ENCODE results near the gene DOCK8. TPM values are rescaled to one million over a fixed set of nuclear protein-coding genes. Genes with fewer than 3 reads are reported as not detected.

The DOCK8 gene
- total RNA-seq, 1 donor from 2014 or later, result 219 TPM

- peaks cover 6% of the 10 kb centered on the region for H3K36me3 Mint-ChIP-seq (ENCODE audit: low read depth)
- no peak for ATAC-seq (ENCODE audit: low read depth)
- peaks cover 28% of the 10 kb centered on the region for H3K4me1 Mint-ChIP-seq
- no peaks in the 10 kb centered on the region for H3K9me3 Mint-ChIP-seq
- intact Hi-C loops (cut with micrococcal nuclease), result no loop called here
- H3K27ac Mint-ChIP-seq, result peak overlapping the region; percentile 95
- ChIA-PET CTCF (interaction anchor here (1.6 kb wide), 1 partner anchor 33 kb away, joined by 7 read pairs; the partner anchor contains the start of gene KANK1), POLR2A (interaction anchor here (2.2 kb wide), 1 partner anchor 33 kb away, joined by 11 read pairs; the partner anchor contains the start of gene KANK1)
- DNase-seq, result no peak
- TF ChIP-seq CTCF (IDR thresholded peaks at IDR 0.05), result no peak
- peak overlapping the region; percentile 97 for H3K4me3 Mint-ChIP-seq
- H3K27me3 Mint-ChIP-seq, result no peaks in the 10 kb centered on the region
These were observed 256.7 kb downstream of the DOCK8 start for GRCh38 chr9:471320-471719.

- no peak for TF ChIP-seq CTCF (IDR thresholded peaks at IDR 0.05)
- ATAC-seq (ENCODE audit: low read depth) (no peak), DNase-seq (no peak)
- no peak overlapping the region for H3K27ac Mint-ChIP-seq
- intact Hi-C loops (cut with micrococcal nuclease), result no loop called here
- peaks cover 2% of the 10 kb centered on the region for H3K36me3 Mint-ChIP-seq (ENCODE audit: low read depth)
- POLR2A ChIA-PET, result no interaction called here
- no peaks in the 10 kb centered on the region for H3K9me3 Mint-ChIP-seq
- H3K27me3 Mint-ChIP-seq, result no peaks in the 10 kb centered on the region
- CTCF ChIA-PET, result no interaction called here
- no peak overlapping the region for H3K4me3 Mint-ChIP-seq
- H3K4me1 Mint-ChIP-seq, result peaks cover 28% of the 10 kb centered on the region
These were observed 257.9 kb downstream of the DOCK8 start for GRCh38 chr9:472479-473075.

GRCh38 chr9:477193-477592 is 262.5 kb downstream of the DOCK8 start:
- no peaks in the 10 kb centered on the region for H3K4me1 Mint-ChIP-seq
- no peak overlapping the region for H3K4me3 Mint-ChIP-seq
- CTCF ChIA-PET, result no interaction called here
- no peaks in the 10 kb centered on the region for H3K36me3 Mint-ChIP-seq (ENCODE audit: low read depth)
- H3K27me3 Mint-ChIP-seq, result no peaks in the 10 kb centered on the region
- DNase-seq (no peak), ATAC-seq (ENCODE audit: low read depth) (no peak)
- POLR2A ChIA-PET, result no interaction called here
- no peak for TF ChIP-seq CTCF (IDR thresholded peaks at IDR 0.05)
- intact Hi-C loops (cut with micrococcal nuclease), result no loop called here
- H3K9me3 Mint-ChIP-seq, result no peaks in the 10 kb centered on the region
- no peak overlapping the region for H3K27ac Mint-ChIP-seq

GRCh38 chr9:479304-479970 is 264.8 kb downstream of the DOCK8 start:
- Mint-ChIP-seq H3K27ac (no peak overlapping the region), H3K27me3 (no peaks in the 10 kb centered on the region), H3K9me3 (peaks cover 8% of the 10 kb centered on the region), H3K36me3 (ENCODE audit: low read depth) (no peaks in the 10 kb centered on the region), H3K4me1 (no peaks in the 10 kb centered on the region), H3K4me3 (no peak overlapping the region)
- ATAC-seq (ENCODE audit: low read depth) (no peak), DNase-seq (no peak)
- ChIA-PET POLR2A (no interaction called here), CTCF (no interaction called here)
- no peak for TF ChIP-seq CTCF (IDR thresholded peaks at IDR 0.05)
- intact Hi-C loops (cut with micrococcal nuclease), result no loop called here

GRCh38 chr9:479971-480350 is 265.3 kb downstream of the DOCK8 start:
- no peak for ATAC-seq (ENCODE audit: low read depth)
- Mint-ChIP-seq H3K27me3 (no peaks in the 10 kb centered on the region), H3K4me1 (no peaks in the 10 kb centered on the region), H3K36me3 (ENCODE audit: low read depth) (no peaks in the 10 kb centered on the region), H3K4me3 (no peak overlapping the region), H3K9me3 (peaks cover 11% of the 10 kb centered on the region), H3K27ac (no peak overlapping the region)
- no peak for TF ChIP-seq CTCF (IDR thresholded peaks at IDR 0.05)
- intact Hi-C loops (cut with micrococcal nuclease), result no loop called here
- no peak for DNase-seq
- ChIA-PET CTCF (no interaction called here), POLR2A (no interaction called here)

Data from activated B cell treated with CpG ODN at 0.5 μM for 24 hours (primary cell).